ENCODE measurements around the gene UBE2G2. TPM values are rescaled to one million over a fixed set of nuclear protein-coding genes. Genes with fewer than 3 reads are reported as not detected.

The UBE2G2 gene
- total and polyA plus RNA-seq, 2 experiments from 2014 or later, result 39.1 to 64.4 TPM

GRCh38 chr21:44758141-44758561 lies 43.5 kb downstream of the UBE2G2 start:
- Histone ChIP-seq H3K27me3 (replicated peaks; ENCODE audit: insufficient read depth) (peaks cover 6% of the 10 kb centered on the region; the same call in 1 of the 2 replicates), H3K9me3 (ENCODE audit: low read depth) (no peaks in the 10 kb centered on the region), H3K4me2 (ENCODE audit: unreplicated experiment) (no peak overlapping the region), H3K36me3 (ENCODE audit: low read depth) (no peaks in the 10 kb centered on the region), H3F3A (ENCODE audit: insufficient read depth) (no peaks in the 10 kb centered on the region), H3K4me3 (no peak overlapping the region), H3K4me1 (ENCODE audit: insufficient read depth) (no peaks in the 10 kb centered on the region), H4K20me1 (ENCODE audit: insufficient read depth) (no peaks in the 10 kb centered on the region), H3K27ac (no peak overlapping the region), H3K79me2 (ENCODE audit: insufficient read depth) (no peaks in the 10 kb centered on the region), H3K9me2 (ENCODE audit: insufficient read depth) (no peaks in the 10 kb centered on the region), H2AFZ (no peak overlapping the region), H3K9ac (no peak overlapping the region)
- WGBS, 2 experiments (ENCODE audit: low coverage in 1 of 2, low lambda C conversion rate in 2 of 2, missing lambda C conversion rate in 2 of 2), result 76 to 81% methylated on average over 8 of the region's 8 CpGs
- TF ChIP-seq EZH2 (IDR thresholded peaks at IDR 0.05; ENCODE audit: insufficient read depth, poor library complexity, severe bottlenecking) (no peak), EZH2phosphoT487 (IDR thresholded peaks at IDR 0.05; ENCODE audit: insufficient read depth, low read depth) (no peak)
- DNase-seq, result no peak
- in situ Hi-C loops (cut with MboI), result no loop called here

GRCh38 chr21:44757731-44758130 lies 43.9 kb downstream of the UBE2G2 start:
- Histone ChIP-seq H3K36me3 (ENCODE audit: low read depth) (no peaks in the 10 kb centered on the region), H4K20me1 (ENCODE audit: insufficient read depth) (no peaks in the 10 kb centered on the region), H3K9me3 (ENCODE audit: low read depth) (no peaks in the 10 kb centered on the region), H3K27me3 (replicated peaks; ENCODE audit: insufficient read depth) (peaks cover 6% of the 10 kb centered on the region; the same call in 1 of the 2 replicates), H2AFZ (no peak overlapping the region), H3K79me2 (ENCODE audit: insufficient read depth) (no peaks in the 10 kb centered on the region), H3K9ac (no peak overlapping the region), H3K4me3 (no peak overlapping the region), H3K27ac (no peak overlapping the region), H3F3A (ENCODE audit: insufficient read depth) (no peaks in the 10 kb centered on the region), H3K4me2 (ENCODE audit: unreplicated experiment) (no peak overlapping the region), H3K4me1 (ENCODE audit: insufficient read depth) (no peaks in the 10 kb centered on the region), H3K9me2 (ENCODE audit: insufficient read depth) (no peaks in the 10 kb centered on the region)
- in situ Hi-C loops (cut with MboI), result no loop called here
- WGBS, 2 experiments (ENCODE audit: low coverage in 1 of 2, low lambda C conversion rate in 2 of 2, missing lambda C conversion rate in 2 of 2), result 45 to 51% methylated on average over 4 to 6 of the region's 6 CpGs
- no peak for TF ChIP-seq EZH2 (IDR thresholded peaks at IDR 0.05; ENCODE audit: insufficient read depth, poor library complexity, severe bottlenecking)
- TF ChIP-seq EZH2phosphoT487 (IDR thresholded peaks at IDR 0.05; ENCODE audit: insufficient read depth, low read depth), result no peak
- no peak for DNase-seq

DNA sequence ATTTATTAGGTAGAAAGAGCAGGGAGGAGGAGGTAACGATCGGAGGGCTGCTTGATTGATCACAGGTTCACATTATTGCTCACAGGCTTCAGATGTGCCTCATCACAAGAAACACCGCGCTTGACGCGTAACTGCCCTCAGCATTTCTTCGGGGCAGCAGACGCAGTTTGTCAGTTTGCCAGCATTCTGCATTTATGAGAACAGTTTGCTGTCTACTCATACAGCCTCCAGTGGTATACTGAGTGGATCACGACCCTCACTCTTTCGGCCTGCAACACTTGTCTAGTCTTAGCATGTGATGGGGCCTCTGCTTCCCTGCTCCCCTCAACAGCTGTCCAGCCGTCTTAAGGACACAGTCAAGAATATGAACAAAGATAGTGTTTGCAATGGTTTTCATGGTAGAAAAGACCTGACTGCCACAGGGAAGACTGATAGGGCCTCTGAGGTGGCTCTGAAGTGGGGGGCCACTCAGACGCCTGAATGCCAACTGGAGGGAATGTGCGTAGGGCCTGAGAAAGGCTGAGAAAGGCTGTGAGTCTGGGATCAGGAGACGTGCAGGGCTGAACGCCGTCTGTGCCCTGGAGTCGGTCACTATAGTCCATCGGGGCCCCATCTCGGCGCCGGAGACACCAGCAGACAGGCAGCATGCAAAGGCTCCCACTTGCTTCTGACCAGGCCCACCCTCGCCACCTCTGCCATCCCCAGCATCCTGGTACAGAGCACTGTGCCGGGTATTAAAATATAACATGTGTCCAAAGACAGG lies 45.0 kb downstream of the UBE2G2 start:
- Histone ChIP-seq H3K27me3 (replicated peaks; ENCODE audit: insufficient read depth) (peaks cover 6% of the 10 kb centered on the region; the same call in 1 of the 2 replicates), H2AFZ (no peak overlapping the region), H3F3A (ENCODE audit: insufficient read depth) (no peaks in the 10 kb centered on the region), H3K27ac (no peak overlapping the region), H3K9me2 (ENCODE audit: insufficient read depth) (no peaks in the 10 kb centered on the region), H3K36me3 (ENCODE audit: low read depth) (no peaks in the 10 kb centered on the region), H3K4me1 (ENCODE audit: insufficient read depth) (no peaks in the 10 kb centered on the region), H4K20me1 (ENCODE audit: insufficient read depth) (no peaks in the 10 kb centered on the region), H3K9me3 (ENCODE audit: low read depth) (no peaks in the 10 kb centered on the region), H3K79me2 (ENCODE audit: insufficient read depth) (no peaks in the 10 kb centered on the region), H3K4me2 (ENCODE audit: unreplicated experiment) (no peak overlapping the region), H3K4me3 (no peak overlapping the region), H3K9ac (no peak overlapping the region)
- WGBS, 2 experiments (ENCODE audit: low coverage in 1 of 2, low lambda C conversion rate in 2 of 2, missing lambda C conversion rate in 2 of 2), result 45 to 49% methylated on average over 23 of the region's 23 CpGs
- TF ChIP-seq EZH2phosphoT487 (IDR thresholded peaks at IDR 0.05; ENCODE audit: insufficient read depth, low read depth), result no peak
- in situ Hi-C loops (cut with MboI), result no loop called here
- no peak for DNase-seq

- no peak for DNase-seq
- in situ Hi-C loops (cut with MboI), result no loop called here
- TF ChIP-seq EZH2 (IDR thresholded peaks at IDR 0.05; ENCODE audit: insufficient read depth, poor library complexity, severe bottlenecking), result no peak
- no peak for TF ChIP-seq EZH2phosphoT487 (IDR thresholded peaks at IDR 0.05; ENCODE audit: insufficient read depth, low read depth)
- Histone ChIP-seq H3K36me3 (ENCODE audit: low read depth) (no peaks in the 10 kb centered on the region), H3K4me1 (ENCODE audit: insufficient read depth) (no peaks in the 10 kb centered on the region), H3K9me3 (ENCODE audit: low read depth) (no peaks in the 10 kb centered on the region), H3F3A (ENCODE audit: insufficient read depth) (no peaks in the 10 kb centered on the region), H3K27ac (no peak overlapping the region), H3K27me3 (replicated peaks; ENCODE audit: insufficient read depth) (peaks cover 6% of the 10 kb centered on the region; the same call in 1 of the 2 replicates), H2AFZ (no peak overlapping the region), H3K79me2 (ENCODE audit: insufficient read depth) (no peaks in the 10 kb centered on the region), H3K4me3 (no peak overlapping the region), H3K9me2 (ENCODE audit: insufficient read depth) (no peaks in the 10 kb centered on the region), H3K9ac (no peak overlapping the region), H4K20me1 (ENCODE audit: insufficient read depth) (no peaks in the 10 kb centered on the region), H3K4me2 (ENCODE audit: unreplicated experiment) (no peak overlapping the region)
- 63 to 67% methylated on average over 5 of the region's 5 CpGs for WGBS, 2 experiments (ENCODE audit: low coverage in 1 of 2, low lambda C conversion rate in 2 of 2, missing lambda C conversion rate in 2 of 2)
Observed at GRCh38 chr21:44755227-44755626, 46.4 kb downstream of the UBE2G2 start.
